WERI-Rb-1 (cell line): Measurements from ENCODE around the gene CLEC20A.
"Not testable (repeated sequence)": the region's sequence is repeated elsewhere in the genome, so short reads cannot be mapped to it uniquely, and the experiment has no call there.

Experiments
- DNase-seq: peaks from one replicate; pipeline ENCODE4 v3.0.0-alpha.2; 2020
- H3K27ac ChIP-seq: fragments of 250-450 bp; sonication (Bioruptor Pico); 2 replicates; pipeline ENCODE4 v1.5.1; 2020; ENCODE audit warnings: mild to moderate bottlenecking, moderate library complexity
- H3K27me3 ChIP-seq: fragments of 250-450 bp; sonication (Bioruptor Pico); 2 replicates; pipeline ENCODE4 v1.5.1; 2021; ENCODE audit warnings: mild to moderate bottlenecking, low read depth, moderate library complexity; ENCODE audit not compliant: insufficient read depth, severe bottlenecking
- H3K36me3 ChIP-seq: fragments of 250-450 bp; sonication (Bioruptor Pico); 2 replicates; pipeline ENCODE4 v1.5.1; 2020; ENCODE audit warnings: mild to moderate bottlenecking, moderate library complexity
- H3K4me3 ChIP-seq: 2 replicates; pipeline ENCODE4 v1.5.1; 2011; ENCODE audit warnings: low read depth, mild to moderate bottlenecking, control low read depth, low read length
- H3K9me3 ChIP-seq: fragments of 250-450 bp; sonication (Bioruptor Pico); 2 replicates; pipeline ENCODE4 v1.5.1; 2021; ENCODE audit warnings: mild to moderate bottlenecking, moderate library complexity; ENCODE audit not compliant: severe bottlenecking
- TF ChIP-seq, protein P1 (sequence below): IDR thresholded peaks from 2 replicates; pipeline ENCODE4 v1.5.1; 2011; ENCODE audit warnings: low read depth, mild to moderate bottlenecking, control low read depth, inconsistent platforms, low read length

The CLEC20A gene

DNA sequence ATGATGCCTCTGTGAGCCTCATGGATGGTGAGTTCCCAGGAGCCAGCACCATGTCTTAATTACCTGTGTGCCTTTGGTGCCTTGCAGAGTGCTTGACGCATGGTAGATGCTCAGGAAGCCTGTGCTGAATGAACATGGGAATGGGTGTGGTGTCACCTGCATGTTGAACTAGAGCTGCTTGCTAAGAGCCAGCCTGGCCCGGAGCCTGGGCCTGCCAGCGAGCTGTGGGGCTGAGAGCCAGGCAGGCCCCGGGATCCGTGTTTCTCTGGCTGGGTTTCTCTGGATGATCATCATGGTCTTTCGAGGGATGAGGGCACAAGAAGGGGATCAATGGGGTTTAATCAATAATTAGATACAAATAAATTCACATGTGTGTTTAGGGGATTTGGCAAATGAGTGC is 9.4 kb upstream of the CLEC20A start:
- TF ChIP-seq, protein P1, sequence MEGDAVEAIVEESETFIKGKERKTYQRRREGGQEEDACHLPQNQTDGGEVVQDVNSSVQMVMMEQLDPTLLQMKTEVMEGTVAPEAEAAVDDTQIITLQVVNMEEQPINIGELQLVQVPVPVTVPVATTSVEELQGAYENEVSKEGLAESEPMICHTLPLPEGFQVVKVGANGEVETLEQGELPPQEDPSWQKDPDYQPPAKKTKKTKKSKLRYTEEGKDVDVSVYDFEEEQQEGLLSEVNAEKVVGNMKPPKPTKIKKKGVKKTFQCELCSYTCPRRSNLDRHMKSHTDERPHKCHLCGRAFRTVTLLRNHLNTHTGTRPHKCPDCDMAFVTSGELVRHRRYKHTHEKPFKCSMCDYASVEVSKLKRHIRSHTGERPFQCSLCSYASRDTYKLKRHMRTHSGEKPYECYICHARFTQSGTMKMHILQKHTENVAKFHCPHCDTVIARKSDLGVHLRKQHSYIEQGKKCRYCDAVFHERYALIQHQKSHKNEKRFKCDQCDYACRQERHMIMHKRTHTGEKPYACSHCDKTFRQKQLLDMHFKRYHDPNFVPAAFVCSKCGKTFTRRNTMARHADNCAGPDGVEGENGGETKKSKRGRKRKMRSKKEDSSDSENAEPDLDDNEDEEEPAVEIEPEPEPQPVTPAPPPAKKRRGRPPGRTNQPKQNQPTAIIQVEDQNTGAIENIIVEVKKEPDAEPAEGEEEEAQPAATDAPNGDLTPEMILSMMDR = no peak
- H3K4me3 ChIP-seq = no peak overlapping the region
- no peaks in the 10 kb centered on the region for H3K36me3 ChIP-seq
- no peaks in the 10 kb centered on the region for H3K27me3 ChIP-seq
- no peaks in the 10 kb centered on the region for H3K9me3 ChIP-seq
- H3K27ac ChIP-seq = no peak overlapping the region
- DNase-seq = no peak

DNA sequence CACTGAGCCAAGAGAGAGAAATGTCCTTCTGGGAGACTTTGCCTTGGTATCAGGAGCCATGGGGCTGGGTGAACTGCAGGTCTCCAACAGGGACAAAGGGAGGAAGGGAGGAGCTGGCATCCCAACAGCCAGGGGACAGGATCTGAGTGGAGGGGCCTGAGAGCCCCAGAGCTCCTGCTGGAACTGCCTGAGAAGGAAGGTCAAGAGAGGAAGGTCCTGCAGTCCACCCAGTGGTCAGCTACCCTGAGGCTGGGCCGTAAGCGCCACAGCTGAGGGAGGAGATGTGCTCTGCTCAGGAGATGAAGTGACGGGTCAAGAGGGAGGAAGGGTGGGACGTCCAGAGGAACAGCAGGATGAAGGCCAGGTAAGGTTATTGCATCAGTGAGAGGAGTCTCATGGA is 7.5 kb upstream of the CLEC20A start:
- Histone ChIP-seq H3K4me3 (no peak overlapping the region), H3K27ac (no peak overlapping the region)
- TF ChIP-seq, protein P1 = no peak

DNA sequence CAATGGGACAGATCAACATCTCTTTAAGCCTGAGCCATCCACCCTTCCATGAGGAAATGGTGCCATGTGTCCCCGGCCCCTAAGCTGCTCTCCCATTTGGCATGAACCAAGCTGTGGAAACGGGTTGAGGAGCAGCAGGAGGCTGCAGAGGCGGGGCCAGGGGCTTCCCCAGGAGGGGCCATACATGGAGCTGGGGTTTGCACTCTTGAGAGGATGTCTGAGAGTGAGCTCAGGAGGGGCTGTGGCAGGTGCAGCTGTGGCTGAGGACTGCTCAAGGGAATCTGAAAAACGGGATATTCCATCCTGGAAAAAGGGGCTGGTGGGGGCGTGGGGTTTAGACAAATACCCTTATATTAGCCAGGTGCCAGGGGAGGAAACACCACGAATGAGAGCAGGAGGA is 7.1 kb upstream of the CLEC20A start:
- no peaks in the 10 kb centered on the region for H3K36me3 ChIP-seq
- no peak overlapping the region for H3K4me3 ChIP-seq
- no peak overlapping the region for H3K27ac ChIP-seq
- no peaks in the 10 kb centered on the region for H3K27me3 ChIP-seq
- TF ChIP-seq, protein P1 = no peak
- H3K9me3 ChIP-seq = no peaks in the 10 kb centered on the region
- DNase-seq = no peak

More for the DNA sequence above, 7.5 kb upstream of the CLEC20A start:
- Histone ChIP-seq H3K9me3 (no peaks in the 10 kb centered on the region), H3K36me3 (no peaks in the 10 kb centered on the region), H3K27me3 (no peaks in the 10 kb centered on the region)
- DNase-seq = no peak

DNA sequence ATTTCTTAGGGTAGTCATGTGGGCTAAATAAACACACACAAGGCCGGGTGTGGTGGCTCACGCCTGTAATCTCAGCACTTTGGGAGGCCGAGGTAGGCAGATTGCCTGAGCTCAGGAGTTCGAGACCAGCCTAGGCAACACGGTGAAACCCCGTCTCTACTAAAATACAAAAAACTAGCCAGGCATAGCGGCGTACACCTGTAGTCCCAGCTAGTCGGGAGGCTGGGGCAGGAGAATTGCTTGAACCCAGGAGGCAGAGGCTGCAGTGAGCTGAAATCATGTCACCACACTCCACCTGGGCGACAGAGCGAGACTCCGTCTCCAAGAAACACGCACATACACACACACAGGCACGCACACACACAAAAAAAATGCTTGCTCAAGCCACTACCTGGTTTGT is 6.6 kb upstream of the CLEC20A start:
- not testable (repeated sequence) for H3K27ac ChIP-seq, H3K4me3 ChIP-seq, H3K36me3 ChIP-seq, H3K27me3 ChIP-seq, DNase-seq, H3K9me3 ChIP-seq

DNA sequence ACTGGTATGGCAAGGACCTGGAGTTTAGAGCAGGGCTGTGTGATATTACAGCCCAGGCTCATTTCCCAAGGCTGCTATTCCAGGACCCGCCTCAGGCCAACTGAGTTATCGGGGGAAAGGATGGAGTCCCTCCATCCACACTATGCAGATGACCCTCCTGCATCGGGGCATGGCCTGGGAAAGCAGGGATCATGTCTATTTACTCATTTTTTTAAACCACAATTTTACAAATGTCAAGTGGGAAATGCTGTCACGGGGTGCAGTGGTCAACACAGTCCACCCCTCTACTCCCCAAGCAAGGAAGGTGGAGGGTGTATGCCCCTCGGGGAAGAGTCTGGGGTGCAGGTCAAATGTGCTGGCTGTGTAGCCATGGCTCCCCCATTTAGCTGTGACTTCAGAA is 6.1 kb upstream of the CLEC20A start:
- no peaks in the 10 kb centered on the region for H3K36me3 ChIP-seq
- no peak overlapping the region for H3K4me3 ChIP-seq
- no peaks in the 10 kb centered on the region for H3K27me3 ChIP-seq
- H3K27ac ChIP-seq = no peak overlapping the region
- DNase-seq = no peak
- TF ChIP-seq, protein P1 = no peak
- H3K9me3 ChIP-seq = no peaks in the 10 kb centered on the region

DNA sequence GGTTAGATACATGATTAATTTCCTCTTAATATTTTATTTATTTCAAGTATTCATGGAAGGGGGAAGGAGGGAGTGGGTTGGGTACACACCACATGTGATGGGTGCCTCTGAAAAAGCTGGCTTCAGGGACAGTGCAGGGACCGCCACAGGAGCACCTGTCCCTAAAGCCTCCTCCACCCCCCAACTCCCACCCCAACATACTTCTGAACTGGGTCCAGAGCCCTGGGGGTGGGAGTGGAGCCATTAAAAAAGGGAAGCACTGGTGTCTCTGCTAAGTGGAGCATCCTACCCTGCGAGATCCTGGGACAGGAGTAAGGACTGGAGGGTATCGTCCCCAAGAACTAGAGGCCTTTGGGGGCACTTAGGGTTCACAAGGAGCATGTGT is 5.6 kb upstream of the CLEC20A start:
- no peaks in the 10 kb centered on the region for H3K36me3 ChIP-seq

More for the DNA sequence above, 5.6 kb upstream of the CLEC20A start:
- no peak overlapping the region for H3K27ac ChIP-seq
- no peaks in the 10 kb centered on the region for H3K27me3 ChIP-seq
- no peak overlapping the region for H3K4me3 ChIP-seq
- no peaks in the 10 kb centered on the region for H3K9me3 ChIP-seq
- TF ChIP-seq, protein P1 = no peak
- no peak for DNase-seq
